ENCODE results near the gene BASP1.

- TF ChIP-seq CTCF (conservative IDR thresholded peaks at IDR 0.05) (peak; percentile 83), ZFX (IDR thresholded peaks at IDR 0.05) (no peak)
Measured at GRCh38 chr5:17203329-17204132, 13.9 kb upstream of the BASP1 start.

All from C4-2B (cell line).